HPDE6-E6E7 (cell line): Measurements from ENCODE around the gene TLE3.

ENCODE experiments used
- DNase-seq: peaks from one replicate; pipeline ENCODE4 v3.0.0; 2011; ENCODE audit warnings: missing footprints; ENCODE audit errors: extremely low spot score

The TLE3 gene

DNA sequence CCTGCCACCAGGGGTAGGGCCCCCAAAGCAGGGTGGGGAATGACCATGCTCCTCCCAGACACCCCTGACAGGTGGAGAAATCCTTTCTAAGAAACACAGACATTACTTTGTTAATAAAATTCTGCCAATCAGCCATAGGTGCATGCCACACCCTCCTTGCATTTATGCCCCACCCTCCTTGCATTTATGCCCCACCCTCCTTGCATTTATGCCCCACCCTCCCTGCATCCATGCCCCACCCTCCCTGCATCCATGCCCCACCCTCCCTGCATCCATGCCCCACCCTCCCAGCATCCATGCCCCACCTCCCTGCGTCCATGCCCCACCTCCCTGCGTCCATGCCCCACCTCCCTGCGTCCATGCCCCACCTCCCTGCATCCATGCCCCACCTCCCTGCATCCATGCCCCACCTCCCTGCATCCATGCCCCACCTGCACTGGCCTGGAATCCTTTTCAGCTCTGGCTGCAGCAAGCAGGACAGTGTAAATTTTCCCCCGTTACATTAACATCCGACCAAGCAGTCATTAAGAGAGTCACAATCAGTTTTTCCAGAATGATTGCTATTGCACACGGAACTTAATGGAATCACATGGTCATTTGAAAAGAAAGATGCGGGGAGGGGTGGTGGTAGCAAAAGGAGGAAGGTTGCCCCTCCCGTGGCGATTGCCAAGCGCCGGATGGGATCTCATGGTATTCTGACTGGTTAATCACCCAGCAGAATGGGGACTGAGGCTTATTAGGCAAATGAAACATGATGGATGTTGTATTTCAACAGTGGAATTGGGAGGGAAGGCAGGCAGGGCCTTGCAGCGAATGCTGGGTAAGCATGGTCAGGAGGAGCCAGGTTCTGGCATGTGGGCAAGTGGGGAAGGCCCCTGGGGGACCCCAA is 91.2 kb downstream of the TLE3 start:
- no peak for DNase-seq

DNA sequence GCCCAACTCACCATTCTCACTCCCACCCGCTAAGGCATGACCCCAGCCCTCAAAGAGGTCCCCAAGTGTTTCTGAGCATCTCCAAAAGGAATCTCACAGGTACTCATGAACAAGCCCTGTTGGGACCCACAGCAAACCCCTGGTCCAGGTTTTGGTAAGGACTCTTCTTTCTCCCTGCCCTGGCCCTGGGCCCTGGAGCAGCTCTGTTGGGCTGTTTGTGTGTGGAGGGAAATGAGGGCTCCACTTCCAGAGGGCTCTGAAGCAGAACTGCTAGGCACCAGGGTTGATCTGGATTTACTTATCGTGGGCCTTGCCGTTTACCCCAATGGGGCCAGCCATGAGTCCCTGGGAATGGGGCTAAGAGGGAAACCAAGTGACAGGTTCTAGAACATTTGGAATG is 92.9 kb downstream of the TLE3 start:
- DNase-seq = no peak

- DNase-seq = no peak
Measured at GRCh38 chr15:70002897-70003296, 94.8 kb downstream of the TLE3 start.

DNA sequence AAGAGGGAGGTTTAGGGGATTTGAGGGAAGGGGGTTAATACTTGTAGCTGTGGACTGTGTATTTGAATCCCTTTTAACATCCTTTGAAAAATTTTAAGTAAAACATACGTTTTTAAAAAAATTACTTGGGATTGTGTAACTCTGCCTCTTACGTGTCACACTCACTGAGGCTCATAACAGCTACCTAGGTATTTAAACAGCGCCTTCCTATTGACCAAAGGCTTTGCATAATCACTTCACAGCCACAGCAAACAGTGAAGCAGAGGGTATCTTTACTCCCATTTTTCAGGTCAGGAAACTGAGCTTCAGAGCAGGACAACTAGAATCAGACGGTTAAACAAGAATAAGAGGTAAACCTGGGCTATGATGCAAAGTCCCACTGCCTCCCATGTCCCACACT is 95.9 kb downstream of the TLE3 start:
- DNase-seq = no peak

DNA sequence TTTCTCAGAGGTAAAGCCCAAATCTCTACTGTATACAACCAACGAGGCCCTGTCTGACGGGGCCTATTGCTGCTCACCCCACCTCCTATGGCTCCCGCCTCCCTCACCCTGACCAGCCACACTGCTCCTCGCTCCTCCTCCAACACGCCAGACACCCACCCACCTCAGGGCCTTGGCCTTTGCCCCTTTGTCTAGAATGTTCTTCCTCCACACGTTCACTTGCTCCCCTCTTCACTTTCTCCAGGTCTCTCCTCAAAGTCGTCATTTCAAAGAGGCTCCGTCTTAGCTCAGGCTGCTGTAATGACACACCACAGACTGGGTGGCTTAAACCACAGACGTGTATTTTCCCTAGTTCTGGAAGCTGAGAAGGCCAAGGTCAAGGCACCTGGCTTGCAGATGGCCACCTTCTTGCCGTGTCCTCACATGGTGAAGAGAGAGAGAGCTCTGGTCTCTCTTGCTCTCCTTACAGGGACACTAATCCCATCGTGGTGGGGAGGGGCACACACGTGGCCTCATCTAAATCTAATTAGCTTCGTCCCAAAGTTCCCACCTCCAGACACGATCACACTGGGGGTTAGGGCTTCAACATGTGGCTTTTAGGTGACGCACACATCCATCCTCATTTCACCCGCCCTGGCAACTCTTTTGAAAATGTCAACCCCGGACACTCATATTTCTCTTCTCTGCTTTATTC is 98.2 kb downstream of the TLE3 start:
- no peak for DNase-seq

GRCh38 chr15:69998541-69999391 is 99.0 kb downstream of the TLE3 start:
- no peak for DNase-seq

DNA sequence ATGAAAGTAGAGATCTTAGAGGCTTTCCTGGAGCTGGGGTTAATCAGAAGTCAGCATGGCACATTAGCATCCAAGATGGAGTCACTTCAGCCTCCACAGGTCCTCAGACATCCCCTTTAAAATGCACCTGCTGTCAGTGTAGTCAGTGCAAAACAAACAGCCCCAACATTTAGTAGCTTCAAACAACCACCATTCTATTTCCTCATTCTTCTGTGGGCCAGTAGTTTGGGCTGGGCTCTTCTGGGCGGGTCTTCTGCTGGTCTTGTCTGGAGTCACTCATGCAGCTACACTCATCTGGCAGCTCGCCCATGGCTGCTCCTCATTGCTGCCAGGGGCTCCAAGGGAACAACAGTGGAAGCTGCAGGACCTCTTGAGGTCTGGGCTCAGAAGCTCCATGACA is 99.9 kb downstream of the TLE3 start:
- DNase-seq = peak; percentile 33
